GM23248 (cell line): ENCODE results near the gene PRODH2.

Experiments used
- EZH2 ChIP-seq: fragments of 200-600 bp; sonication (generic); IDR thresholded peaks from 2 replicates; pipeline ENCODE4 v1.6.1; 2018; ENCODE audit warnings: antibody characterized with exemption, mild to moderate bottlenecking; ENCODE audit not compliant: insufficient read depth, poor library complexity, severe bottlenecking
- EZH2phosphoT487 ChIP-seq: fragments of 200-600 bp; sonication (generic); IDR thresholded peaks from 2 replicates; pipeline ENCODE4 v1.6.1; 2018; ENCODE audit warnings: antibody characterized with exemption, moderate library complexity, mild to moderate bottlenecking, low read depth; ENCODE audit not compliant: insufficient read depth

DNA sequence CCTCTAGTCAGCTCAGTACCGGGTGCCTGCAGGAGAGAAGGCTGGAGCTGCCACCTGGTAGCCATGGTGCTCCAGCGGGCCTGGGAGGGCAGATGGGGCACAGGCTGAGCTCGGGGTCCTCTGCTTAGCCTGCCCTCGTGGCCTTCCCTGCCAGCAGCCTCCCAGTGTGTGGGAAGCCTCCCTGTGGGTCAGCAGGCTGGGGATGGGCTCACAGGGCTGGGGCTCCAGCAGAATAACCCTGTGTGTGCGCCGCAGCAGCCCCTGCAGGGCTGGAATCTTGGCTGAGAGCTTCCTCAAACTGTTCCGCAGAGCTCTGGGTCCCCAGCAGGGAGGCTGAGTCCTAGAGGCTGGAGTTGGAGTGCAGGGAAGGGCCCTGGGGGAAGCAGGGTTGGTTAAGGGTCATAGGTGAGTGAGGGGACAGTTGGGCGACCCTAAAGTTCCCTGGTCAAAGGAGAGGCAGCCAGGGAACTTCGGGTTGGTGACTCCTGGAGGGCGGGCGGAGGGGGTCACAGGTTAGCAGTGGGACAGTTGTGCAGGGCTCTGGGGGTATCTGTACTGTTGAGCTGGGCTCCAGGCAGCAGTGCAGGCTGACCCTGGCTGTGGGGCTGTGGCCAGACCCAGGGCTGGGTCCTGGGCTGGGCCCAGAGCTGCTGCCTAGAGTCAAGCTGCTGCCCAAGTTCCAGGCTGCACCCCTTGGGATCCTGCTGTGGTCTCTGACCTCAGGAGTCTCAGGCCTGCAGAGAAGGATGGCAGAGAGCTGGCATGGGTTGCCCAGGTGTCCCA lies 23.3 kb downstream of the PRODH2 start:
- TF ChIP-seq EZH2 (no peak), EZH2phosphoT487 (no peak)
